ENCODE results near the gene TP53INP2.

The TP53INP2 gene

DNA sequence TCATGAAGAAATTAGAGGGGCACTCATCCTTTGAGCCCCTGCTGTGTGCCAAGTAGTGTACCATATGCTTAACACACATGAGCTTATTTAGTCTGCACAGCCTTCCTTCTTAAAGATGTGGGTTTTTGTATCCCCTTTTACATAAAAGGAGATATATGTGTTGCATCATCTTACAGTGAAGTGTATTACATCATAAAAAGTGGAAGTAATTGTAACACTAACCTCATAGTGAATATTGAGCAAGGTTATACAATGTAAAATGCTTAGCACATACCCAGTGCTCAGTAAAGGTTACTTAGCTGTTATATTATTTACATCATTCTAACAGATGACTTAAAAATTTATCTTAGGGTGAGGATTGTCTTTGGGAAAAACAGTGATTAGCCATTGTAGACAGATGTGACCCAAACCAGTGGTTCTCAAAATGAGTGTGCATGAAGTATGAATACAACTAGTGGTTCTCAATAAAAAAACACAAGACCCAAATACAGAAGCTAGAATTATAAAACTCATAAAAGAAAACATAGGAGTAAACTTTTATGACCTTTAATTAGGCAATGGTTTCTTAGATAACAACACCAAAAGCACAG lies 23.5 kb upstream of the TP53INP2 start:
- no peaks in the 10 kb centered on the region for H3K4me1 ChIP-seq (ENCODE audit: control insufficient read depth, insufficient read depth, low read length)
- ChIA-PET POLR2A (interaction anchor here (0.6 to 0.7 kb wide), 2 partner anchors 35 to 138 kb away, joined by 4 to 8 read pairs; no protein-coding TSS in a partner anchor), CTCF (interaction anchor here (0.8 kb wide), 1 partner anchor 118 kb away, joined by 6 read pairs; no protein-coding TSS in a partner anchor)
- H3K27ac ChIP-seq (ENCODE audit: extremely low read depth, low read depth, low read length), result no peak overlapping the region
- no peak overlapping the region for H3K4me3 ChIP-seq (ENCODE audit: low read depth, low read length)
- no peaks in the 10 kb centered on the region for H3K9me3 ChIP-seq (ENCODE audit: control insufficient read depth, insufficient read depth, low read depth, low read length)
- no peaks in the 10 kb centered on the region for H3K36me3 ChIP-seq (ENCODE audit: control insufficient read depth in 2 of 2, insufficient read depth in 1 of 2, low read length in 2 of 2)
- no peak for TF ChIP-seq ZNF280C (tag by site-specific recombination; IDR thresholded peaks at IDR 0.05)
- TF ChIP-seq SP3 (tag by site-specific recombination; IDR thresholded peaks at IDR 0.05), result no peak
- no peak for TF ChIP-seq ZBTB7A (tag by site-specific recombination; IDR thresholded peaks at IDR 0.05; ENCODE audit: low read depth)
- no peak for TF ChIP-seq ZNF514 (tag by site-specific recombination; IDR thresholded peaks at IDR 0.05)
- no peak for TF ChIP-seq ZNF777 (tag by site-specific recombination; IDR thresholded peaks at IDR 0.05; ENCODE audit: borderline replicate concordance)
- TF ChIP-seq ZNF341 (tag by site-specific recombination; IDR thresholded peaks at IDR 0.05; ENCODE audit: low read depth), result no peak
- TF ChIP-seq, protein P1, sequence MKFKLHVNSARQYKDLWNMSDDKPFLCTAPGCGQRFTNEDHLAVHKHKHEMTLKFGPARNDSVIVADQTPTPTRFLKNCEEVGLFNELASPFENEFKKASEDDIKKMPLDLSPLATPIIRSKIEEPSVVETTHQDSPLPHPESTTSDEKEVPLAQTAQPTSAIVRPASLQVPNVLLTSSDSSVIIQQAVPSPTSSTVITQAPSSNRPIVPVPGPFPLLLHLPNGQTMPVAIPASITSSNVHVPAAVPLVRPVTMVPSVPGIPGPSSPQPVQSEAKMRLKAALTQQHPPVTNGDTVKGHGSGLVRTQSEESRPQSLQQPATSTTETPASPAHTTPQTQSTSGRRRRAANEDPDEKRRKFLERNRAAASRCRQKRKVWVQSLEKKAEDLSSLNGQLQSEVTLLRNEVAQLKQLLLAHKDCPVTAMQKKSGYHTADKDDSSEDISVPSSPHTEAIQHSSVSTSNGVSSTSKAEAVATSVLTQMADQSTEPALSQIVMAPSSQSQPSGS (tag by site-specific recombination; IDR thresholded peaks at IDR 0.05; ENCODE audit: low read depth), result peak; percentile 86
- peak; percentile 30; the same call in 1 of the 2 replicates for TF ChIP-seq PRDM6 (tag by site-specific recombination; IDR thresholded peaks at IDR 0.05)
- TF ChIP-seq ZSCAN18 (tag by site-specific recombination; IDR thresholded peaks at IDR 0.05), result no peak
- TF ChIP-seq ZFHX2 (tag by site-specific recombination; conservative IDR thresholded peaks at IDR 0.05), result no peak
- TF ChIP-seq, protein P2, sequence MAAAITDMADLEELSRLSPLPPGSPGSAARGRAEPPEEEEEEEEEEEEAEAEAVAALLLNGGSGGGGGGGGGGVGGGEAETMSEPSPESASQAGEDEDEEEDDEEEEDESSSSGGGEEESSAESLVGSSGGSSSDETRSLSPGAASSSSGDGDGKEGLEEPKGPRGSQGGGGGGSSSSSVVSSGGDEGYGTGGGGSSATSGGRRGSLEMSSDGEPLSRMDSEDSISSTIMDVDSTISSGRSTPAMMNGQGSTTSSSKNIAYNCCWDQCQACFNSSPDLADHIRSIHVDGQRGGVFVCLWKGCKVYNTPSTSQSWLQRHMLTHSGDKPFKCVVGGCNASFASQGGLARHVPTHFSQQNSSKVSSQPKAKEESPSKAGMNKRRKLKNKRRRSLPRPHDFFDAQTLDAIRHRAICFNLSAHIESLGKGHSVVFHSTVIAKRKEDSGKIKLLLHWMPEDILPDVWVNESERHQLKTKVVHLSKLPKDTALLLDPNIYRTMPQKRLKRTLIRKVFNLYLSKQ (tag by site-specific recombination; IDR thresholded peaks at IDR 0.05; ENCODE audit: borderline replicate concordance), result no peak
- TF ChIP-seq ZNF223 (tag by site-specific recombination; IDR thresholded peaks at IDR 0.05), result no peak
- 0 out of 2 replicates have a peak, but pooled peaks have one; percentile 16 for TF ChIP-seq ZNF335 (tag by site-specific recombination; conservative IDR thresholded peaks at IDR 0.05)
- TF ChIP-seq SALL2 (tag by site-specific recombination; IDR thresholded peaks at IDR 0.05; ENCODE audit: borderline replicate concordance), result no peak
- TF ChIP-seq, protein P3, sequence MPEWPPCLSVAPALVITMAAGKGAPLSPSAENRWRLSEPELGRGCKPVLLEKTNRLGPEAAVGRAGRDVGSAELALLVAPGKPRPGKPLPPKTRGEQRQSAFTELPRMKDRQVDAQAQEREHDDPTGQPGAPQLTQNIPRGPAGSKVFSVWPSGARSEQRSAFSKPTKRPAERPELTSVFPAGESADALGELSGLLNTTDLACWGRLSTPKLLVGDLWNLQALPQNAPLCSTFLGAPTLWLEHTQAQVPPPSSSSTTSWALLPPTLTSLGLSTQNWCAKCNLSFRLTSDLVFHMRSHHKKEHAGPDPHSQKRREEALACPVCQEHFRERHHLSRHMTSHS (tag by site-specific recombination; IDR thresholded peaks at IDR 0.05), result no peak
- TF ChIP-seq ZNF830 (tag by site-specific recombination; IDR thresholded peaks at IDR 0.05; ENCODE audit: low read depth), result no peak
- TF ChIP-seq ZNF18 (tag by site-specific recombination; IDR thresholded peaks at IDR 0.05), result no peak
- TF ChIP-seq KLF7 (tag by site-specific recombination; IDR thresholded peaks at IDR 0.05; ENCODE audit: borderline replicate concordance), result no peak
- TF ChIP-seq ZNF600 (tag by site-specific recombination; IDR thresholded peaks at IDR 0.05), result no peak
- no peak for TF ChIP-seq ZBTB21 (tag by site-specific recombination; IDR thresholded peaks at IDR 0.05)
- no peak for TF ChIP-seq BCL11A (tag by site-specific recombination; IDR thresholded peaks at IDR 0.05; ENCODE audit: low read depth)
- TF ChIP-seq ZNF621 (tag by site-specific recombination; IDR thresholded peaks at IDR 0.05), result no peak
- TF ChIP-seq ZSCAN16 (tag by site-specific recombination; IDR thresholded peaks at IDR 0.05), result no peak
- peak; percentile 76 for TF ChIP-seq ZNF629 (tag by site-specific recombination; IDR thresholded peaks at IDR 0.05)
- TF ChIP-seq ZNF366 (tag by site-specific recombination; conservative IDR thresholded peaks at IDR 0.05), result 0 out of 2 replicates have a peak, but pooled peaks have one; percentile 28
- no peak for TF ChIP-seq ZNF302 (tag by site-specific recombination; IDR thresholded peaks at IDR 0.05; ENCODE audit: low read depth)
- 0 out of 2 replicates have a peak, but pooled peaks have one; percentile 31 for TF ChIP-seq ZEB2 (tag by site-specific recombination; IDR thresholded peaks at IDR 0.05)

Measured in HEK293 (cell line).